ENCODE measurements around the gene GAP43.

The GAP43 gene, protein sequence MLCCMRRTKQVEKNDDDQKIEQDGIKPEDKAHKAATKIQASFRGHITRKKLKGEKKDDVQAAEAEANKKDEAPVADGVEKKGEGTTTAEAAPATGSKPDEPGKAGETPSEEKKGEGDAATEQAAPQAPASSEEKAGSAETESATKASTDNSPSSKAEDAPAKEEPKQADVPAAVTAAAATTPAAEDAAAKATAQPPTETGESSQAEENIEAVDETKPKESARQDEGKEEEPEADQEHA
- 0 reads per million in 2 experiments for total RNA-seq

DNA sequence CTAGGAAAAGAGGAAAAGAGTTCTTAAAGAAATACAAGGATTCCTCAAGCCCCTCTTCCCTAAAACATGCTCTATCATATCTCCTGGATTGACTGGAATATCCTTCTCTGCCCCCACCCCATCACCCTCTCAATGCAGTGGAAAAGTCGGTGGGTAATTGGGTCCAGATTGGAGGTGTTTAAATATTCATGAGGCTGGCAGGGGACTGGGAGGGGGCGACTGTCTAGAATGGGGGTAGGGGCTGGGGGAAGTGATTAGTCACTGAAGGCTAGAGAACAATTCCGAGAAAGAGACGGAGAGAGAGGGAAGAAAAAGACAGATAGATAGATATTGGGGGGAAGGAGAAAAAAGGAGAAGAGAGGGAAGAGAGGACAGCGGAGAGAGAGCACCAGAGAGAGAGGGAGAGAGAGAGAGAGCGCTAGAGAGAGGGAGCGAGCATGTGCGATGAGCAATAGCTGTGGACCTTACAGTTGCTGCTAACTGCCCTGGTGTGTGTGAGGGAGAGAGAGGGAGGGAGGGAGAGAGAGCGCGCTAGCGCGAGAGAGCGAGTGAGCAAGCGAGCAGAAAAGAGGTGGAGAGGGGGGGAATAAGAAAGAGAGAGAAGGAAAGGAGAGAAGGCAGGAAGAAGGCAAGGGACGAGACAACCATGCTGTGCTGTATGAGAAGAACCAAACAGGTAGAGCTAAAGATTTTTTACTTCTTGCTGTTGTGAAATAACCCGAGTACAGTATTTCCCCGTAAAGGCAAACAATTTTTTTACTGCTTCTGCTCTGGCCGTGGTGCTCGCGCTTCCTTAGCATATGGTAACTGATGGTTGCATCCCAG lies at the start of gene GAP43:
Gene GAP43, plus strand, starts transcription at position 467 of the 825 bp plus-strand sequence. Its CDS starts 180 bp downstream, at position 647.
- DNase-seq (ENCODE audit: low read depth), result no peak

DNA sequence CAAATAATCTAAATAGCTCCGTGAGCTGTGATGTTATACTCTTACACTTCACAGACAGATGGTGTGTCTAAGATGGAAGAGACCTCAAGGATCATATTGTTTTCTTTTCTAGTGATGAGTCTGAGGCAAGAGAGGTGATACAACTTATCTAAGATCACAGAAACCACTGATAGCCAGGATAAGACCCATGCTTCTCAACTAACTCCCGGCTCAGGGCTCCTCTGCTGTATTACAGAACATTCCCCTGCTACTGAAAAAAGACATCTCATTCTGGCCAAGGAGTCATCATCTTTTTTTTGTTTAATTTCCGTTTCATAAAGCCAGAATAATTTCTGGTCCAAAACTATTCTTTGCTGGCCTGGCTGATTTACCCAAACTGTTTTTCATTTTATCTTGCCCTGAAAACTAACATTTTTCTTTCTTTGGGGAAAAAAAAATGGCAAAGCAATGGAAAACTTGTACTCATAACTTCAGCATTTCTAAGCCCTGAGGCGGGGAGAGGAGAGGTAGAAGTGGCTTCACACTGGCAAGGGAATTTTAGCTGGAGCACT lies 46.9 kb upstream of the GAP43 start:
- no peak for DNase-seq (ENCODE audit: low read depth)

- no peak for DNase-seq (ENCODE audit: low read depth)
Observed at GRCh38 chr3:115577000-115577399, 46.3 kb upstream of the GAP43 start.

DNA sequence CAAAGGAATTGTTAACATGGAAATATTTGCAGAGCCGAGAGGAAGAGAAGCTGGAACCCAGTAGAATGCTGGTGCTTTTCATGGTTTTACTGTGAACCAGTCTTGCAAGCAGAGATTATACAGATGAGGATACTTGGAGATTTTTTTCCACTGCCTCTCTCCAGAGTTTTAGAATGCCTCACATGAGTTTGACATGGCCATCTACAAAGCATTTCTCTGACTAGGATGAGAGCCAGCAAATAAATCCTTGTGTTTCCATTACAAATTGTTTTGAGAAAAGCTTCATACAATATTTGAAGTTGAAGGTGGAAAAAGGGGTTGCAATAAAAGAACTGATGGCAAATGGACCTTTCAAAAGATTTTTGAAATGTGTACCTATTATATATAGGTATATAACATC lies 45.0 kb upstream of the GAP43 start:
- DNase-seq (ENCODE audit: low read depth), result no peak

GRCh38 chr3:115580566-115580965 lies 42.7 kb upstream of the GAP43 start:
- no peak for DNase-seq (ENCODE audit: low read depth)

DNA sequence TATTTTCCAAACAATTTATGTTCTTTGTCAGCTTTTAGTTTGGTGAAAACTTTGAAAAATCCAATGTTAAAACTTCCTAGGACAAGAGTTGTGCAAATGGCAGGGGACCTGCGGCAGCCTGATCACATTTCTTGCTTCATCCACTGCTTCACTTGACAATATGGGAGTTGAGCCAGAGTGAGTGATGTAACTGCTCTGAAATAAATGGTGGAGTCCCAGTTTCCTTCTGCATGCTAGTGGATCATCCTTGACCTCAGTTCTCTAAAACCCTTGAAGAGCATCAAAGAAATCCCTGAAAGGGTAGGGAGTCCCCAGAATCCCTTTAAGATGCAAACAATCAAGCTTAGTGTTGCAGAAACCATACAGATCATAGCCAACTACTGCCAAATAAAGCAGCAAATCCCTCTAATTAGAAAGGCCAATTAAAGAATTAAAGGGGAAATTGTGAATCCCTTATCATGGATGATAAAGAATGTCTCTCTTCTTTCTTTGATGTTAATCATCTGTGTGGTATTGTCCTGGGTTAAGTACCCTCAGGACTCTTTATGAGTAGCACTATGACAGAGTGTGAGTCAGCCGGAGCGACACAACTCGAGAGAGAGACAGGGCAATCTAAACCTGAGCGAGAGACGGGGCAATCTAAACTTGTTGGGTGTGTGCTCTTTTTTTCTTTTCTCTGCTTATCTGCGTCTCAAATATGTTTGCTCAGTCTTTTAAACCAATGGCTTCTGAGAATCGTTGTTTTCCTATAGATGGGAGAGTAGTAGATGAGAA lies 41.8 kb upstream of the GAP43 start:
- no peak for DNase-seq (ENCODE audit: low read depth)

DNA sequence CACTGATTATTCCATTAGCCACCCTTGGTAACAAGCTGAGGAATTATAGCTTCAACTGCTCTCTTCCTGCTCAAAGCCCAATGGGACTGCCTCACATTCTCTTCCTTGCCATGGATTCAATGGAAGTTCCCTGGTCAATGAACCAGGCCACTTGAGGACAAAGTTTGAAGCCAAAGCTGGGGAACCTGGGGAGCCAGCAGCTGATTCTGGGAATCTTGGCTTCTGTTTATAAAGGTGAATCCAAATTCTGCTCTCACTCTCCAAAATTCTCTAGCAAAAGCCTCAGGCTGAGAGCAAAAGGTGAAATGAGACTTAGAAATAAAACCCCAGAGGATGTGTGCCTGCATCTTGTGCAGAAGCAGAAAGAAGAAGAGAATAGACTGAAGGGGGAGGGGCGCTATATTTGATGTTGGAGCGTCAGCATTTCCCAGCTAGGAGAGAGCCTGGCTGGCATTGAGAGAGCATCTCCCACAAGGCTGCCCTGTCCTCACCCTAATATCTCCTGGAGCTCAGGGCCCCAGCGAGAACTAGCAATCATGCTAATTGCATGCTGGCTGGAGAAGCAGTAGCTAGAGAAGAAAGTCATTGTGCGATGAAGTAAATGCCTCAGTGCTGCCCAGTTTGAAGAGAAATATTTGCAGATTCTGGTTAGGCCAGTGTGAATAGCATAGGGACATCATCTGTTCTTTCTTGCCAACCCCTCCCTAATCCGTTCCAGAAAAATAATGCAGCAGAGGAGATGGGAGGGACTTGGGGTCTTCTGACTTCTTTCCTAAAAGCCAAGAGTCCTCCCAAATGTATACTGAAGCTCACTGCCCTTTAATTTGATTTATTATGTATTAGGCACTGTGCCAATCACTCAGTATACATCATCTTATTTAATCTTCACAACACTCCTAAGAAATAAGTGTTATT lies 34.9 kb upstream of the GAP43 start:
- DNase-seq (ENCODE audit: low read depth), result no peak

DNA sequence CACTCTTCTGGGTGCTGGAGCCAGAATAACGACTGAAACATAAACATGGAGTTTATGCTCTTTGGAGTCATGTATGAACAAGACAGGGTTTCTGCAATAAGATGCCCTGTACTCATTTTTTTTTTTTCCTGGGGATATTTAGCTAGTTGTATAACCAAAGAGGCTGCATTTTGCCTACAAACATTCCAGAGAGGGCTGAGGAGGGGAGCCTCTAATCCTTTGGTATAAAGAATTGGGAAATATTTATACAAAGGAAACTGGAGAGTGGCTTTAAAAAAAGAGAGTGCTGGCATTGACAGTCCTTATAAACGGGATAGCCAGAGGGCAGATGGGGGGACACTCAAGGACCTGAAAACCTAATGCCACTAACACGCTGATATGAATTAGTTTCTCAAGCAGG lies 32.4 kb upstream of the GAP43 start:
- DNase-seq (ENCODE audit: low read depth), result no peak

GRCh38 chr3:115595611-115596275 lies 27.6 kb upstream of the GAP43 start:
- no peak for DNase-seq (ENCODE audit: low read depth)

DNA sequence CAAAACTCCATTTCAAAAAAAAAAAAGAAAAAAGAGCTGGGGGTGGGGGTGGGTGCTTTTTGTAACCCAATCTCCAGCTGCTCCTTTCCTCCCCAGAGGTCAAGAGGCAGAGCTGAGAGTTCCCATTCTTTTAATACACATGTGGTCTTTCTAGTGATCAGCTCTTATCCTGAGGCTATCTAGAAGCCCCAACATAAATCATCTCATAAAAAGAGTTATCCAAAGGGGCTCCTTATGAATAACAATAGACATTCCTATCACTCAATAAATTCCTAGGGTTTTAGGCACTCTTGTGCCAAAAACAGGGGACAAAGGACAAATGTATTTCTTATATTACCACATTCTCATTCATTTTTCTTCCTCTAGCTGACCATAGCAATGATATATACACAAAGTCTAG lies 25.1 kb upstream of the GAP43 start:
- DNase-seq (ENCODE audit: low read depth), result no peak

DNA sequence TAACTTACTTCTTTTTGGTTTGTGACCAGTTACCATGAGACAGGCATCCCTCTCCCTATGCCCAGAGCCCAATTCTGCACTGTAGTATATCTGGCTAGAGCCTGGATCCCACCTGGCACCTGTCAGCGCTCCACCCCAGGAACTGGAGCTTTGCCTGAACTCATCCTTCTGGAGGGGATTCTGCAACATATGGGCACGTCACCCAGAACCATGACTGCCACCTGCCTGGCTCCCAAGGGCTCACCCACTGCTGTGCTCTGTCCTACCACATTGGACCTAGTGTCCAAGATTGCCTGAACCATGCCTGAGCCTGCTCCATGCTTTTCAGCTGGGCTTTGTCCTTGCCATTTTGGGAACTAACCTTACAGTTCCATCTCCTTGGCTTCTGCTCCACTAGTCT lies 21.1 kb upstream of the GAP43 start:
- no peak for DNase-seq (ENCODE audit: low read depth)

DNA sequence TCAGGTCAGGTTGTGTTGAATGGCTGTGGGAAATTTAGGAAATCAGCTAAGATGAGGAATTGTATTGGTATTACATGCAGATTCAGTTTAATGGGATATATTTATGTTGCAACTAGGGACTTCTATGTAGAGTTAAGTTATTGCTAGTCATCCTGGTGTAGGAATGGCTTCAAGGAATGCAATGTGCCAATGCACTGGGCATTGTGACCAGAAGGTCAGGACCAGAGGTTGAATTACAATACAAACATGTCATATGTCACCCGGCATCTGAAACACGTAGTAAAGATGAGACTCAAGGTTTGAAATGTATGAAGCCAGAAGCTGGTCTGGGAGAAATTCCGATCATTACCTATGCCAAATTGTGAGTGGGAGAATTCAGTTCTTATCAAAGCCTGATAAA lies 11.7 kb upstream of the GAP43 start:
- DNase-seq (ENCODE audit: low read depth), result no peak

- no peak for DNase-seq (ENCODE audit: low read depth)
Observed at GRCh38 chr3:115615001-115615814, 8.1 kb upstream of the GAP43 start.

DNA sequence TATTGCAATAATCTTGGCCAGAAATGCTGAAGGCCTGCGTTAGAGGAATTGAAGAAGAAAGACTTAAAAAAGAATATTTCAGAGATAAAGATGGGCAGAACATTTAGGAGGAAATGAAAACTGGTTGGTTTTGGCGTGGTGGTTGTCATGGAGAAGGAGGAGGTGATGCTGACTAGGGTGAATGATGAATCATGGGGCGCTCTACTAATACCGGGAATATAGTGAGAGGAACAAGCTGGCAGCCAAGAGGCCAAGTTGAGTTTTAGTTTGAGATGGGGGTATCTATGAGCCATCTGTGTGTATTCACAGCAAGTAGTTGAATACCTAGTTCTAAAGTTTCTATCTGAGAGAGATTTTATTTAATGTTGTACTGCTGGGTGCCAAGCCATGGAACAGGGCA lies 6.8 kb upstream of the GAP43 start:
- no peak for DNase-seq (ENCODE audit: low read depth)

DNA sequence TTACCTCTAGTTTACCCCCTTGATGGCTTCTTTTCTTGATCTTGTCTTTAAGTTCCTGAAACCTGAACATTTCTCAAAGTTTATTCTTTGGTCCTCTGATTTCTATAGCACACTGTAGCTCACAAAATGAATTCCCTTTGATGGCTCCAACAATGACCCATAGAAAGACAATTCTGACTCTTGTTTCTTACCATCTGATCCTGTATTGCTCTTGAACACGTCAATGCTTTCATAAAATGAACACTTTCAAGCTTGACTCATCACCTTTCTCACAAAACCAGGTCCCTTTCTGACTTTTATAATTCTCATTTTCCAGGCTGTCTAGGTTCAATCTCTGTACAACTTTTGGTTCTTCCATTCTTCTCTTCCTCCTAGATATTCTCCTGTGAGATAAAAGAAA lies 5.7 kb upstream of the GAP43 start:
- DNase-seq (ENCODE audit: low read depth), result no peak

GRCh38 chr3:115624029-115624741 lies 875 bp downstream of the GAP43 start:
- DNase-seq (ENCODE audit: low read depth), result no peak

DNA sequence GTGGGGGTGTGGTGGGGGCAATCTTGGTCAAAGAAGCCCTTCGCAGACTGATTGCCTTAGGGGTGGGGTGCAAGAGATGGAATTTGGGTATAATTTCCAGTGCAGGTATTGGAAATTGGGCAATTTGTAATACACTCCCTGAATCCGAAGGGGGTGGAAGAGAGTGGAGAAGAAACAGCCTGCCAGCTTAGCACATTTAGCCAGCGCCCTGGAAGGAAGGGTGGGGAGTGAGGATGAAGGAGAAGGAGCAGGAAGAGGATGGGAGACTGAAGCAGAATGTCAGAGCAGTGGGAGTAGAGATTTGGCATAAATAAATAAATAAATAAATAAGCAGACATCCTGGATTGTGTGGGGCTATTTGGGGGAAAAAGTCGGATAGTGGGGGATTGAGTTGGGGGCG lies 1.6 kb downstream of the GAP43 start:
- DNase-seq (ENCODE audit: low read depth), result no peak

DNA sequence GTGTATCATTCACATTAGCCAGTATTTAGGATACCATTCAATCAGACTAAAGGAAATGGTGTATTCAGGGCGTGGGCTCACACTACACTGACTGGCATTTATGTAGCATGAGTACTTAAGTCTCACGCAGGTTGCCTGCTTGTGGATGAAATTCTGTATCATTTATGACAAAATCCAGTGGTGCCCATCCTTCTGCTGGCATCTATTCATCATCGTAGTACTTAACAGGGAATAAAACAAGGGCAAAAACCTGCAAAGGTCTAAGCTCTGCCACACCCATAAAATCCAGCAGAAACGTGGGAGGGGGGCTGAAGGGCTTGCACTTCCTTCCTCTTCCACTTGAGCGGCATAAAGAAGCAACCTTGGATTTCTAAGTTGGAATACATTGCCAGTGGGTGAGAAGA lies 2.7 kb downstream of the GAP43 start:
- DNase-seq (ENCODE audit: low read depth), result no peak

DNA sequence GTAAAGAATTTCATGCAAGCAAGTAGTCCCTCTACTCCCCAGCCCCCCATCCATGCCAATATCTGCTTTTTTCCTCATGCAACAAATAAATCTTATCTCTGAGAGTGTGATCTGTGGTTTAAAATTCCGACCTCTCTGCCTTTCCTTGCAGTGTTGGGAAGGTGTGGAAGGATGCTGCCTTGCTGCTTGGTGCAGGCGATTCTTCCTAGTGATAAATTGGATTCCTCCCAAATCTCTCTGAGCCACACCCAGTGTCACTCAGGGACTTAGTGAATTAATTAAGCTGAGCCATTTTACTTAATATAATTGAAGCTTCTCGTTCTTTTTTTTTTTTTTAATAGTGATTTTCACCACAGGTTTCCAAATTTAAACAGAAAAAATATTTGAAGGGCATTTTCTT lies 3.4 kb downstream of the GAP43 start:
- no peak for DNase-seq (ENCODE audit: low read depth)

Measured in T follicular helper cell (primary cell).